Nephron (organoid): ENCODE data around the gene CAMTA1.

Source experiments
- H3K27ac Mint-ChIP-seq, 3 experiments: 2 replicates each; pipeline ENCODE4 v1.8.0; 2020; ENCODE audit warnings: mixed read lengths in 3 of 3, mild to moderate bottlenecking in 2 of 3, moderate library complexity in 1 of 3
- H3K27me3 Mint-ChIP-seq: 2 replicates; pipeline ENCODE4 v1.8.0; 2021; ENCODE audit warnings: low read depth, mild to moderate bottlenecking, moderate library complexity, mixed read lengths
- H3K36me3 Mint-ChIP-seq: 2 replicates; pipeline ENCODE4 v1.8.0; 2020; ENCODE audit warnings: low read depth, mixed read lengths
- H3K4me1 Mint-ChIP-seq: 2 replicates; pipeline ENCODE4 v1.8.0; 2020; ENCODE audit warnings: mixed read lengths
- H3K4me3 Mint-ChIP-seq, 3 experiments: 2 replicates each; pipeline ENCODE4 v1.8.0; 2020; ENCODE audit warnings: mild to moderate bottlenecking in 3 of 3, mixed read lengths in 3 of 3, moderate library complexity in 2 of 3
- H3K9me3 Mint-ChIP-seq: 2 replicates; pipeline ENCODE4 v1.8.0; 2020; ENCODE audit warnings: mixed read lengths
- TF ChIP-seq, protein P1 (sequence below), 3 experiments: fragments of 200-600 bp; sonication (generic); IDR thresholded peaks; one replicate each; pipeline ENCODE4 v1.5.0; 2021; ENCODE audit warnings: antibody characterized with exemption in 3 of 3; ENCODE audit not compliant: unreplicated experiment in 3 of 3

The CAMTA1 gene

DNA sequence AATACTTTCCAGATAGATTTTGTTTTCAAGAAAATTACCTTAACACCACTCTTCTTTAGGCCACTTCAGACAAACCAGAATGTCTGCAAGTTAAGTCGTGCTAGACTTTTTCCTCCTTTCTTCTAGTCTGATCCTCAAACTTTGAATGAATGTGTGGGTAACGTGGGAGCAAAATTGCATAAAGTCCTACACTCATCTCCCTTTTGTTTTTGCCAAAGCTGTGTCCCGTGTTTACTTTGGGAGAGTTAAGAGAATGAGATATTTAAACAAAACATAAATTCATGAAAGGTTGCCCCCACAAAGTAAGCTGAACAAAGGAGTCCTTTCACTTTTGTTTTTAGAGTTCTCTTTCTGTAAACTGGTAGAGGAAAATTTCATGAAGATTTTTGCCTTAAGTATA is 969.0 kb downstream of the CAMTA1 start:
- Mint-ChIP-seq H3K4me1 (peaks cover 9% of the 10 kb centered on the region), H3K9me3 (no peaks in the 10 kb centered on the region), H3K27me3 (peaks cover 8% of the 10 kb centered on the region), H3K36me3 (no peaks in the 10 kb centered on the region), H3K27ac (no peak overlapping the region), H3K4me3 (no peak overlapping the region)
- TF ChIP-seq, protein P1, sequence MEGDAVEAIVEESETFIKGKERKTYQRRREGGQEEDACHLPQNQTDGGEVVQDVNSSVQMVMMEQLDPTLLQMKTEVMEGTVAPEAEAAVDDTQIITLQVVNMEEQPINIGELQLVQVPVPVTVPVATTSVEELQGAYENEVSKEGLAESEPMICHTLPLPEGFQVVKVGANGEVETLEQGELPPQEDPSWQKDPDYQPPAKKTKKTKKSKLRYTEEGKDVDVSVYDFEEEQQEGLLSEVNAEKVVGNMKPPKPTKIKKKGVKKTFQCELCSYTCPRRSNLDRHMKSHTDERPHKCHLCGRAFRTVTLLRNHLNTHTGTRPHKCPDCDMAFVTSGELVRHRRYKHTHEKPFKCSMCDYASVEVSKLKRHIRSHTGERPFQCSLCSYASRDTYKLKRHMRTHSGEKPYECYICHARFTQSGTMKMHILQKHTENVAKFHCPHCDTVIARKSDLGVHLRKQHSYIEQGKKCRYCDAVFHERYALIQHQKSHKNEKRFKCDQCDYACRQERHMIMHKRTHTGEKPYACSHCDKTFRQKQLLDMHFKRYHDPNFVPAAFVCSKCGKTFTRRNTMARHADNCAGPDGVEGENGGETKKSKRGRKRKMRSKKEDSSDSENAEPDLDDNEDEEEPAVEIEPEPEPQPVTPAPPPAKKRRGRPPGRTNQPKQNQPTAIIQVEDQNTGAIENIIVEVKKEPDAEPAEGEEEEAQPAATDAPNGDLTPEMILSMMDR (IDR thresholded peaks at IDR 0.05; ENCODE audit: unreplicated experiment in 3 of 3) = no peak

DNA sequence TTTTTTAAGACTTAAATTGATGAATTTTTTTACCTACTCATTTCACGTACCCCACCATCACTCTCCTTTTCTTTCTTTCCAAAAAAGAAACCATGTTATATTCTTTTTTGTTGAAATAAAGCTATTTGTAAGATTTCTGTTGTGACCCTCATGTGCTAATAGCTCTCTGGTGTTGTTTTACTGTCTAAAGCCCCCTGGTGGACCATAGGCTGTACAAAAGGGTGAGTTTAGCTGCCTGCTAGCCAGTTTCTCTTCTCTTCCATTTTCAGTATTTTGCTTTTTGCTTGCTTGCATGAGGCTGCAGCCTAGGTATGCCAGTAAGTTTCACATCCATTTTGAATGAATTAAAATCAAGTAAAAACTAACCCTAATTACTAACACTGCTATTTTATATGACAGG is 970.2 kb downstream of the CAMTA1 start:
- Mint-ChIP-seq H3K27me3 (peaks cover 8% of the 10 kb centered on the region), H3K4me3 (no peak overlapping the region)

DNA sequence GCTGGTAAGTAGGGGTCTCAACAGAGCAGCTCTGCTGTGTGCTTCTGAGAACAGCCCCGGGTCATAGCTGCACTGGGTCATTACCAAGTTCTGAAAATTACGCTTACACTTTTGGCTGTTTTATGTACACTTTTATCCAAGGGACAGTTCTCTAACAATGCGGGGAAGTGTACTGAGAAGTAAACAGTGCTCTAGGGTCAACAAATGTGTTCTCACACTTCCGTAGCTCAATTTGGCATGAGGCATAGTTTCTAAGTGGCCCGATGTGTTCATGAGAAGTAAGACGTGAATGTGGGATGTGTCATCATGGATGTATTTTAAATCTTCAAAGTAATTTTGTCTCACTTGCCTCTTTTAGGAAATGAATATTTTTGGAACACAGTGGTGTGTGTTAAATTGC is 975.0 kb downstream of the CAMTA1 start:
- TF ChIP-seq, protein P1 (IDR thresholded peaks at IDR 0.05; ENCODE audit: unreplicated experiment in 3 of 3) = no peak
- Mint-ChIP-seq H3K36me3 (no peaks in the 10 kb centered on the region), H3K9me3 (no peaks in the 10 kb centered on the region), H3K4me1 (no peaks in the 10 kb centered on the region), H3K27ac (no peak overlapping the region), H3K27me3 (no peaks in the 10 kb centered on the region), H3K4me3 (no peak overlapping the region)

More for the DNA sequence above, 970.2 kb downstream of the CAMTA1 start:
- H3K9me3 Mint-ChIP-seq = no peaks in the 10 kb centered on the region
- TF ChIP-seq, protein P1 (IDR thresholded peaks at IDR 0.05; ENCODE audit: unreplicated experiment in 3 of 3) = peak; percentile 36 to 57 (median 42)
- no peaks in the 10 kb centered on the region for H3K36me3 Mint-ChIP-seq
- H3K27ac Mint-ChIP-seq = no peak overlapping the region
- peaks cover 9% of the 10 kb centered on the region for H3K4me1 Mint-ChIP-seq

DNA sequence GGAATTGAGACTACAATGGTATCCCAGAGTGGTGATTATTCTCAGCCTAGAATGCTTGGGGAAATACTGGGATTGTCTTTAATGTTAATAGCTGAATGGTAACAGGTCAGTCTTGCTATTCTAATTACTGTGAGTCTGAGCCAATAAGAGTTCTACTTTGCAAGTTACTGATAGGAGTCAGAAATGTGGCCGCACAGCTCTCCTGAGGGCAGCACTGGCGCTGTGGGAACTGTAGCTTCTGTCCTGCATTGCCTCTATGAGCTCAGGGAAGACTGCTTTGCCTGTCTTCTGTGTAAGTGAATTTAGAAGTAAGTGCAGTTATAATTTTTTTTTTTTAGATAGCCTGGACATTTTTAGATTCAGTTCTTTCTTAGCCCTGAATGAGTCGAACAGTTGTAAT is 975.8 kb downstream of the CAMTA1 start:
- no peak overlapping the region for H3K4me3 Mint-ChIP-seq
- no peaks in the 10 kb centered on the region for H3K27me3 Mint-ChIP-seq
- no peaks in the 10 kb centered on the region for H3K36me3 Mint-ChIP-seq
- H3K4me1 Mint-ChIP-seq = no peaks in the 10 kb centered on the region
- TF ChIP-seq, protein P1 (IDR thresholded peaks at IDR 0.05; ENCODE audit: unreplicated experiment in 3 of 3) = no peak
- no peak overlapping the region for H3K27ac Mint-ChIP-seq
- H3K9me3 Mint-ChIP-seq = no peaks in the 10 kb centered on the region

DNA sequence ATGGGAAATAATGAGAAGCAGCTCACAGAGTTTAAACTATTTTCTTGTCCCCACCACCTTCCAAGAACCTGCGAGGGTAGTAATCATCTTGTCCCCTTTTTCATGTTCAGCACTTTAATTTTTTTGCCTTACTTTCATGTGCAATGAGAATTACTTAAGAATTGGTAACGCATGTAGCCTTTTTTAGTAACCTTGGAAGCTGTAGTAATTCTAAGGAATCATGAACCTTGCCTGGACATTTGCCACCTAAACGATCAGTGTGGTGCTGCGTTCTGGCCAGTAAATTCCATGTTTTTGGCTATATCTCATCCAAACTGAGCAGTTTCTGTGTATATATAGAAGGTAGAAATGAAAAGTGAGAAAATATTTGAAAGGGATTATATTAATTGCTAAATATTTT is 981.9 kb downstream of the CAMTA1 start:
- TF ChIP-seq, protein P1 (IDR thresholded peaks at IDR 0.05; ENCODE audit: unreplicated experiment in 3 of 3) = no peak
- Mint-ChIP-seq H3K27me3 (no peaks in the 10 kb centered on the region), H3K9me3 (no peaks in the 10 kb centered on the region), H3K4me3 (no peak overlapping the region), H3K27ac (no peak overlapping the region), H3K36me3 (peaks cover 2% of the 10 kb centered on the region), H3K4me1 (peaks cover 18% of the 10 kb centered on the region)

DNA sequence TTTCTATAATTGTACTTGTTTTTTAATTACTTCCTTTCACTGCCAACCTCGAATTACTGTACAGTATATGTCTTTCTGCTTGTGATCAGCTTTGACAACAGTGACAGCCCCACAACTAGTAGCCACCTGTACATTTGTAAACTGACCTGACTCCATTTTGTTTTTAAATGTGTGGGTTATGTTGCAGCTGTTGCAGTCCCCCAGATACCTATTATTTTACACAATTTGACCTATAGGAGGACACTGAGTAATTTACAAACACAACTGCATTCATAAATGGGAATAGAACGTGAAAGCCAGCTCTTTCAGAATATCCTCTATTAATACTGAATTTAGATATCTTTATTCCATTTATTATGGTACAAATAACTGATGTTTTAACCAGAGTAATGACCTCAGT is 983.3 kb downstream of the CAMTA1 start:
- TF ChIP-seq, protein P1 (IDR thresholded peaks at IDR 0.05; ENCODE audit: unreplicated experiment in 3 of 3) = no peak
- Mint-ChIP-seq H3K27ac (peak overlapping the region in 1 of 3 experiments; percentile 55), H3K4me3 (peak overlapping the region in 1 of 3 experiments; percentile 52), H3K27me3 (no peaks in the 10 kb centered on the region), H3K4me1 (peaks cover 31% of the 10 kb centered on the region), H3K36me3 (peaks cover 13% of the 10 kb centered on the region), H3K9me3 (no peaks in the 10 kb centered on the region)
